NCI-H1105 (cell line): ENCODE measurements around the gene HOTAIR.

Experiments used
- DNase-seq: peaks from one replicate; lab custom pipeline; 2025; lab: John Stamatoyannopoulos, UW

HOTAIR gene

DNA sequence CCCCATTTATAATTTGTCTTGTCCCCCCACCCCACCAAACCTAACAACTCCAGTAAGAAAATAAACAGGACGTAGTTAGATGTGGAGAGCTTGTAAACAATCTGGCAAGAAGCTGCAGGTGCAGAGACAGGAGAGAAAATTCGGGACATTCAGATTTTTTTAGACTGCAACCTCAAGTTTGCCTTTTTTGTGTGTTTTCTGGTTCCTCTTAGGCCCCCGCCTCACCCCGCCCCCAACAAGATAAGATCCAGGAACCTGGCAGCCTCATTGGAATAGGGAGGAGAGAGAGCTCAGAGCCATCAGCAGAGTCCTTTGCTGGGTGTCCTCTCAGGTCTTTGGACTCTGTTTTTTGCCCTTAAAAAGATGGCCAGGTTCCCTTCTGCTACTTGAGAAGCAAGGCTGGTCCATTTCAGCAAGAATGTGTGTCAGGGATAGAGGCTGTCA is 13.1 kb upstream of the HOTAIR start:
- no peak for DNase-seq

DNA sequence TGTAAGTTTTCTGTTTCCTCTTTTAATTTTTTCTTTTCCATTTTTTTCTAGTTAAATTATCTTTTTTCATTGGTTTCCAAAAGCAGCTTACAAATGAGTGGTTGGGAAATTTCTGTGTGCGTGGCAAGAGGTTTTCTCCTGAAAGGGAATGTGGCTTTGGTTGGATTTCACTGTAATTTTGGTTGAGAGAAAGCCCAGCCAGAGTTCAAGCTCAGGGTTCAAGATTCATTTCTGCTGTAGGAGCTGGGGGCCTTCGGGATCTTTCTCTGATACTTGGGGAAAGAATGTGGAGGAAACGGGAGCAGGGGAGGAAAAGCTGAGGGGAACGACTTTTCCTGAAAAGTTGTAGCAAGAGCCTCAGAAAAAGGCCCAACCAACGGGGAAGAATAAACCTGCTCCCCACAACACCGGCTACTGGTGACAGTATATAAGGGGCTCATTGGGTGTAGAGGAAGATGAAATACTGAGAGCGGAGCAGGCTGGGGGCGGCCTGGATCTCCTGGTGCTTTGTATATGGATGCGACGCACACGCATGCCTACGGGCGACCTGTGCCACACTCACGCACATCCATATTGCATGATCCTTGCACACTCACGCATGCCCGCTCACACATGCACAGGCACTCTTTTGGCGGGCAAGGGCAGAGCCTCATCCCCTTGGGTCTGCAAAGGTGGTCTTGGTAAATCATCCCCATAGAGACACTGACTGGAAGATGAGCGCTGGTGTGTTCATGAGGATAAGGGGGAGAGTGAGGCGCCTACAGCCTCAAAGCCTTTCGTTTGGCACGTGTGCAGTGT is 12.1 kb upstream of the HOTAIR start:
- no peak for DNase-seq

DNA sequence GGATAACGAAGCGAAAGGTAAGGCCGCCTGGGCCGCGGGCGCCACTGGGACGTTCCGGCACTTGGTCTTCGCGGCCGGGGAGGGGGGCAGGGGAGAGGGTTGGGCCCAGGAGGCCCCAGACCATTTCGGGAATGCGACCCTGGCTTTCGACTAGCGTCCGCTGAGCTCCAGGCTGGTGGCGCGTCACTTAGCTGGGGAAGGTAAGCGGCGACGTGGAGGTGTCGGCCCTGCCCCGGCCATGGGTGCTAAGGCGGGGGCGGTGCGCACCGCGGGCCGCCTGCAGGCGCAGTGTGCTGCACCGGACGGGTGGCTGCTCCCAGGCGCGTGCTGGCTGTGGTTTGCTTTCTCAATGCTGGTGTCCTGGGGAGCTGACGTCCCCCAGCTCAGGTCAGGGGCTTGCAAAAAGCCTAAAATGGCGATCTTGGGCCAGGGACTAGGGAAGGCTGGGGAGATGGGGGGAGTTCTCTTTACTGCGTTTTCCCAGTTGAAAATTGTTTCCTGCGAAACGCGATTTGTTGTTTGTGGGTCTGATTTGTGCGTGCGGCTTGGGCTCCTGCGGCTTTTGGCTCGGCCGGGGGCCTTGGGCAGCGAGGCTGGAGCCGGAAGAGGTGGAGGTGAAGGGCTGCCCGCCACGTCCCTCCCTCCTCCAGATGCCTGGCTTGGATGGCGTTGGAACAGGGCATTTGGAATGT is 11.4 kb upstream of the HOTAIR start:
- DNase-seq: no peak

DNA sequence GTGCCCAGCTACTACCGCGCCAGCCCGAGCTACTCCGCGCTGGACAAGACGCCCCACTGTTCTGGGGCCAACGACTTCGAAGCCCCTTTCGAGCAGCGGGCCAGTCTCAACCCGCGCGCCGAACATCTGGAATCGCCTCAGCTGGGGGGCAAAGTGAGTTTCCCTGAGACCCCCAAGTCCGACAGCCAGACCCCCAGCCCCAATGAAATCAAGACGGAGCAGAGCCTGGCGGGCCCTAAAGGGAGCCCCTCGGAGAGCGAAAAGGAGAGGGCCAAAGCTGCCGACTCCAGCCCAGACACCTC is 10.9 kb upstream of the HOTAIR start:
- no peak for DNase-seq

DNA sequence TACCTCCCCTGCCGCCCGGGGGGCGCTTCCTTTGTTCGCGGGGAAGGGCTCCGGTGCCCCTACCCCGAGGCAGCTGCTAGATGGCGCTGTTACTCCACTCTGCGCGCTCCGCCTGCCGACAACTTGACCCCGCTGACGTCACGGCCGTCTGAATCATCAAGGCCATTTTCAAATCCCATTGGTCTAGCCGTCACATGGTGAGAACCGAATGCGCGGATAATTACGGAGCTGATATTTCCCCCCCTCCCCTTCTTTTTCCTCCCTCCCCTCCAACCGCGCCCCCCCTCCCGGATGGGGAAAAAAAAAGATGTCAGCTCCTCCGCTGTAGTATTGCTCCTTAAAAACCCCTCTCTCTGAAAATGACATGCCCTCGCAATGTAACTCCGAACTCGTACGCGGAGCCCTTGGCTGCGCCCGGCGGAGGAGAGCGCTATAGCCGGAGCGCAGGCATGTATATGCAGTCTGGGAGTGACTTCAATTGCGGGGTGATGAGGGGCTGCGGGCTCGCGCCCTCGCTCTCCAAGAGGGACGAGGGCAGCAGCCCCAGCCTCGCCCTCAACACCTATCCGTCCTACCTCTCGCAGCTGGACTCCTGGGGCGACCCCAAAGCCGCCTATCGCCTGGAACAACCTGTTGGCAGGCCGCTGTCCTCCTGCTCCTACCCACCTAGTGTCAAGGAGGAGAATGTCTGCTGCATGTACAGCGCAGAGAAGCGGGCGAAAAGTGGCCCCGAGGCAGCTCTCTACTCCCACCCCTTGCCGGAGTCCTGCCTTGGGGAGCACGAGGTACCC is 10.3 kb upstream of the HOTAIR start, which contains the start of gene HOXC10:
Gene HOXC10 (plus strand): TSS at position 246 of the 791 bp plus-strand sequence. CDS start 114 bp downstream, at position 360.
- peak; percentile 87 for DNase-seq

DNA sequence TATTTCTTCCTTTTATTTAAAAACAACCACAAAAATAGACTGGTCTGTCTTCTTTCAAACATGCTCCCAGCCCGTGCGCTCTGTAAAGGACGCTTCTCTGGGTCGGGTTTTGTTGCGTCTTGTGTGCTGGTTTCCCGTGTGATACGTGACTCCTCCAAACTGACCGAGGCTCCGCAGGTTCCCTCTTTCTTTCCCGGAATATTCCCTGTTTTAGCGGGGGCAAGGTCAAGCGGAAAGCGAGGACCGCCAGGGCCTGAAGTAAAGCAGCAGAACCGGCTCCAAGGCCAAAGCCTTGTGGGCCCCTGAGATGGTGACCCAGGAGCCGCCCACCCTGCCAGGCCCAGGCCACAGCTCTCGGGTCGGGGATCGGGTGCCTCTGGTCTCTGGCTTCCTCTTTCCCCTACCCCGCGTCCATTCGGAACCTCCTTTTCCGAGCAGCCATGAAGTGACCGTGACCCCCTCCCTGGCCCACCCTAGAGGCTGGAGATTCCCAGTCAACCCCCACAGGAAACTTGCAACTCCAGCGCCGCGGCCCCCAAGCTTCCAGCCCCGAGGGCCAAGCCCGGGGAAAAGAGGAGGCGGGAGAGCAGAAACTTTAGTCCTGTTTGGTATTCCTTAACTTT is 9.3 kb upstream of the HOTAIR start:
- no peak for DNase-seq

DNA sequence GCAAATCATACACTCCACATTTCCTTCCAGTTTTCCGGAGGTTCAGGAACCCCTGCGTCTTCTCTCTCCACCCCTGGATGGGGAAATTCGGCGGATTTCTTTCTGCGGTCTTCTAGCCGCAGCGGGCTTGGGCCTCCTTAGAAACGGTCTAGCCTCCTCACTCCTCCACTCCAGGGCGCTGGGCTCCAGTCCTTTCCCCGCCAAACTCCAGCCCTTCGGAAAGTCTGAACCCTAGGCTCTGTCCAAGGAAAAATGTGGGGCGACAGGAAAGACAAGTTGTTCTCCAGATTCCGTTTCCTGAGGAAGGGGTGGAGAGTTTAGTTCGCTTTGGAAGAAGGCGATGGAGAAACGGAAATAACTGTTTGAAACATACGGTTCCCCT is 8.8 kb upstream of the HOTAIR start:
- no peak for DNase-seq

DNA sequence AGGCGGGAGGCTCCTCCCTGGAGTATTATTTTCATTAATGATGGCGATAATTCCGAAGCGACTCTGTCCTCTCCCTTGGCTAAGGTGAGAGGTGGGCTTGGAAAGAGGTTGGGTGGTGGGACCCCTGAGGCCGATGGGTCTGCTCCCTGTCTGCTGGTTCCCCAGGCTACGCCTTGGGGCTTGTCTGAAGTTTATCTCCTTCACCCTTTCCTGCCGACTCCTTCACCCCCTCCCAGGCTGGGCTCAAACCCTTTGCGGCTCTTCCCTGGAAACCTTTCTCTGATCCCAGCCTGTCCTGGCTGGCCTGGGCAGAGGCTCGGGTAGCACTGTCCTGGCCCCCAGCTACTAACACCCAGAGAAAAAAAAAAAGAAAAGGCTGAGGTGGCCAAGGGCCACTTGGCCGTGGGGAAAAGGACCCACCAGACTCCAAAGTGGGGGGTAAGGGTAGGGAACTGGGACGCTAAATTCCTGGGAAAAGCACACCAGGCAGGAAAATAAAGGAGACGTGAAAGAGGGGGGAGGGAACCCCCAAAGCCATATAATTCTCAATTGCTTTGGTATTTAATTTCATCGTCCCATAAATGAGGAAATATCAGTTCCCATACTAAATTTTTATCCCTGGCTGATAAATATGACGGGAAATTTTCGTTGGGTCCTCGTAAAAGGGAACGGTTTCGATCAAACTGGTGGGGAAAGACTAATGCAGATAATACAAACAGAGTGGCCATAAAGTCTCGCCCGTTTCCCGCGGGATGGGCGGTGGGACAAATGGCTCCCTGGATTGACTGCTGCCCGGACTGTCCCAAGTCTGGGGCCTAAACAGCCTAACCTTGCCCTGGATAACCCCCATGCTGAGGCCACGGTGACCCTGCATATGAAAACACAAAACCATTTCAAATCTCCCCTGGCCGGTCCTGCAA is 8.2 kb upstream of the HOTAIR start:
- no peak for DNase-seq

DNA sequence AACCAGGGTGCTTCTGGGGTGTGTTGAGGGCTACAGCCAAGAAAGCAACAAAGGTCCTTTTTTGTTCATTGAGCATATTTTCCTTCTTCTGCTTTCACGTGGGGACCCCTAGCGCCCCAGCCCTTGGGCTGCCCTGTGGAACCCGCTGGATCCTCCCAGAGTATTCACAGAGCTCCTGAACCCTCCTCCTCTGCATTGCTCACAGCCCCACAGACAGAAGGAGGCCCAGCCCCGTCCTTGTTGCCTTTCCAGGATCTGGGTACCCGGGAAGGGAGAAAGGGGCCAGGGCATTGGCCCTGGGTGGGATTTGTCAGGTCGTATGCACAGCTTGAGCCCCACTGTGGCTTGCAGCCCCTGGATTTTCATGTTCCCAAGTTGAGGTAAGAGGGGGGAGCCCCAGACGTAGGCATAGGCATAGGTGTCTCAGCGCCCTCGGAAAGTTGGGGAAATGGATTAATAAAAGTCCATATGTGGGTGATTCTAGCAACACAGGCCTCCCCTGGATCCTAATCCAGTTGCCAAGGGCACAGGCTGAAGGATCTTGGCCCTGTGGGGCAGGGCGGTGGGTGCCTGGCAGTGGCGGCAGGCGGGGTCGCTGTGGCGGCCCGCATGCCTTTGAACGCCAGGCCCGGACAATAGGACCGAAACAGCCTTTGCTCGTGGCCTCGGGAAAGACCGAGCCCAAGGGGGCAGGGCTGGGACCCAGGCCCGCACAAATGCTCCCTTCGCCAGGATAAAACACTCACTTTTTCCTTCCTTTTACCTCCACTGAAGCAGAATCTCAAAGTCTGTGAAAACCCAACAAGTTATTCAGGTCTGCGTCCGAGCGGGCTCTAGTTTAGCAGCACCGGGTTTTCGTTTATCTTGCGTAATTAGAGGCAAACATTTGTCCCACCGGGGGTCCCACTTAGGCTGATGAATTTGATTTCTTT is 7.1 kb upstream of the HOTAIR start:
- DNase-seq: no peak

DNA sequence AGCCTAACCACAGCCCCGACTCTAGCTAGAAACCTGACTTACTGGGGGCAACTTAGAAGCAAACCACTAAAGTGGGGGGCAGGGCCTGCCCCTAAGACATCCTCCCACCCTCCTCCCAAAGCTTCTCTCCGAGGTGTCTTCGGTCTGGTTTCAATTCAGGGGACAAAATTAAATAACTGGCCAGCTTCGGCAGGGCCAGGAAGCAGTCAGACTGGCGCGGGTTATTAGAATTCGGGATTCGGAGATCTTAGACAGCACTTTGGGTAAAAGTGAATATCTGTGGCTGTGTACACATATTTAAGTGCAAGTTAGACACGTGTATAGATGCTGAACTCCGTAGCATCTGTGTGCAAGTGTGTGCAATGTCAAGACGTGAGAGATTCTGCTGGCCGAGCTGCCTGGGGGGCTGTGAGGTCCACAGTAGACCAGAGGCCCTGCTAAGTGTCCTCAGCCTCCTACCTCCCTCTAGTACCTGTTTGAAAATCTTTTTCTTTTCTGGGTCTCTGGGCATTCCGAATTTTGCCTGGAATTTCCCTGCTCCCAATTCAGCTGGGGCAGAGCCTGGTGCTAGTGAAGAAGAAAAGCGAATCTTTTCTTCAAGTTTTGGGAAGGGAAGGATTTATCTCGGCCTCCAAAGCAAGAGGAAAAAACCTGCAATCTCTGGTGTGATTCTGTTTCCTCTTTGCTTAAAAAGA is 6.2 kb upstream of the HOTAIR start:
- no peak for DNase-seq

DNA sequence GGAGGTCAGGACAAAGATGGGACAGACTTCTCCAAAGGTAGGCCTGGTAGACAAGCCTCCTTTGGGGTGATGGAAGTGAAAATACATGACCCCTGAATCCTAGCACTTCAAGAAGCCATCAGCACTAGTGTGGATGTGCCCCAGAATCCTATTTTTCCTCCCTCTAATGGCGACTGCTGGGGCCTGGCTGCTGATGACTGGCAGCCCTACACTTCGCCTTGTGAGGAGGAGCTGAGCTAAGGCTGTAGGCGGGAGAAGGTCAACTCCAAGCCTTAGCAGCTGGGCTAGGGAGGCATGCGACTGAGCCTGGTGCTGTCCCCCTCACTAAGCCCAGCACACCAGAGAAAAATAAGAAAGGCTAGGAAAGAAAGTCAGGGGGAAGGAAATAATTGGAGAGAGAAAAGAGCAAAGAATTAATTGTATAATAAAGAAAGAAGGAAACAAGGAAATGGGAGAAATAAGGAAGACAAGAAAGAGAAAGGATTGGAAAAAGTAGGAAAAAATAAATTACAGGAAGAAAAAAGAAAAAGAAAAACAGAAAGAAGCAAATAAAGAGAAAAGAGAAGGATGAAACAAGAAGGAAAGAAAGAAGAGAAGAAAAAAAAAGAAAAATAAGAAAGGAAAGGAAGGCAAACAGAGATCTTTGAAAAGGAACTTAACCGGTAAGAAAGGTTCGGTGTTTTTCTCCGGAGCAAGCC is 5.5 kb upstream of the HOTAIR start:
- DNase-seq: no peak

DNA sequence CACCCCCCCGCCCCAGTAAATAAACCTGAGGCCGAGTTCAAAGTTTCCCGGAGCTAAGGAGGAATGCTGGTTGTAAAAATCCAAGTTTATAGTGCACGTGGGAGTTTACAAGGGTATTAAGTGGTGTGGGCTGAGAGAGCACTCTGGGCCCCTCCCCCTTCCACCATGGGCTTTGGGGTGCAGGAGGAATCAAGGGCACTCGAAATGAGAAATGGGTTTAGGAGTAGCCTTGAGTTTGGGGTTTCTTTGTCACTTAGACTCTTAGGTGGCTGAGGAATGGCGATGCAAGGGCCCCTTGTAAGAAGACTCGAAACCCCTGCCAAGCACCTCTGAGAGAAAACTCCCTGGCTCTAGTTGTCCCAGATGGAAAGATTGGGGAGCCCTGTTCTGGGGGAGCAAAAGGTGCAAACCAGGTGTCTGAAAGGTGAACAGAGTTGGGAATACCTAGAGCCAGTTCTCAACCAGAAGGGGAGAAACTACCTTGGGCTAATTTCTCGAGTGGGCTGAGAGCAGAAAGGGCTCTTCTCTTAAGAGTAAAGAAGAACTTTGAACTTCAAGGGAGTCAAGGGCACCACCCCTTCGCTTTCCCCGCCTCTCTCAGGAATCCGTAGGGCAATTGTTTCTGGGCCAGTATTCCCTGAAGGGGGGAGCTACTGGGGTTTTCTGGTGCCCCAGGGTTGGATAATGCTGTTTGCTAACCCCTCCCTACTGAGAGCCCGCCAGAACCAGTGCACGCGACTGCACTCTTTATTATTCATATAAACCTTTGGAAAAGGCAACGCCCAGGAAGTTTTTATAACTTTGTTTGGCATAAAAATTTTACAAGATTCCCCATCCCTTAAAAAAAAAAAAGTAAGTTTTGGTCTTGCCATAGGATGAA is 4.0 kb upstream of the HOTAIR start:
- no peak for DNase-seq

DNA sequence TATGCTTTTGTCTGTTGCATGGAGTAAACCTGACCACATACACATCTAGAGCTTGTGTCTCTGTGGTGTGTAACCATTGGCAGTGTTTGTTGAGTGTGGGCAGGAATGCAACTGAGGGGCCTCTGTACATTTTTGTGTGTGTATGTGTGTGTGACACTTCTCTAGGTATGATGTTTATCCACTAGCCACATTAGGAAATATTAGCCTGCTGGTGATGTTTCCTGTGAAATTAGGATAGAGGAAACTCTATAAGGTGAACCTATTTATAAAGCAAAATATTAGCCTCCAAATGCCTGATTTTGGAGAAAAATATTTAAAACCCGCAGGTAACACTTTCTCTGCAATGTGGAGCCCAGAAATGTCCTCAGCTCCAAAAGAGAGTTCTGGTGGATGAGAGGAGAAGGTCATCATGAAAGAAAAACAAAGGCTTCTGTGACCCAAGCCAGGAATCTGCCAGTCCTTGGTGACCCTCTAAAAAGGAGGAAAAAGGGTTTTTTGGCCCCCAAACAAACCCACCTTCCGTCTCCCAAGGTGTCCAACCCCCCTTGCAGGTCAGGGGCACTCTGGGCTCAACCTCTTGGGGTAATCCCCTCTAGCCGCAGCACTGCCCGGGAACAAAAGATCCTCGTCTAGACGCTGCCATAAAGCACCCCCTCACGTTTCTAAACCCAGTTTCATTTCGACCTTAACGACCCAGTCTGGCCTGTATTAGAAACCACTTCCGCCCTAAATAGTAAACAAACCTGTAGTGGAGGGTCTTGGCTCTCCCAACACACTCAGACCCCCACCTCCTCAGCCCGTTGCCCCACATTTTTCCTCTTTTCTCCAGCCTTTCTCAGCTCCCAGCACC is 3.1 kb upstream of the HOTAIR start:
- DNase-seq: no peak

DNA sequence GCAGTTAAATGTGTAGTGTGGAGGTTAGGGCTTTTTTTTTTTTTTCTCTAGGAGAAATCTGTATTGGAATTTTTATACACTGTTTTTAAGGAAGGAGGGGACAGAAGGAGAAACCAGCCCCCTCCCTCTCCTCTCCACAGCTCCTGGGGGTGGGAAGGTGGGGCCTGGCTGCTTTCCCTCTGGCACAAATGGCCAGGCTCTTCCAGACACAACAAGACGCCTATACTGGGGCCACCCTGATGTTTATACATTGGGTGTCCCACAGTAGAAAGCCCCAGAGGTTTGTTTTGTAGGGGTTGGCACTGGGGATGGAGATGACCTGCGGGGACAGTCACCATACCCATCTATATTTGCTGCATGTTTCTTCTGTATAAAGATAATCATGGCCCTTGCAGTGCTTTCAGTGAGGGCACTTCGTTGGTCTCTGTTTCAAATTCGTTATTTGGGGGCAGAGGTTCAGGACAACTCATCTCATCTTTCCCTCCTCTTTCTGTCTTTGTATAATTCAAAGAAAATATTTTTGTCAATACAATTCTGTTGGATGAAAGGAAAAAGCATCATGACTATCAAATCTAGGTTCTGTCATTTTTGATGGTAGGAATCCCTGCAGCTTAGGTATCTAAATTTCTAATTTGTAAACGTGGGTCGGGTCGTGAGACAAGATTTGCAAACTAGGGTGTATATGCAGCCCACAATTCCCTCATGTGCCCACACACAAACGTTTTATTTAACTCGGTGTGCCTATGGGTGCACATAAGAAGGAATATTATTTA is 2.3 kb upstream of the HOTAIR start:
- no peak for DNase-seq

DNA sequence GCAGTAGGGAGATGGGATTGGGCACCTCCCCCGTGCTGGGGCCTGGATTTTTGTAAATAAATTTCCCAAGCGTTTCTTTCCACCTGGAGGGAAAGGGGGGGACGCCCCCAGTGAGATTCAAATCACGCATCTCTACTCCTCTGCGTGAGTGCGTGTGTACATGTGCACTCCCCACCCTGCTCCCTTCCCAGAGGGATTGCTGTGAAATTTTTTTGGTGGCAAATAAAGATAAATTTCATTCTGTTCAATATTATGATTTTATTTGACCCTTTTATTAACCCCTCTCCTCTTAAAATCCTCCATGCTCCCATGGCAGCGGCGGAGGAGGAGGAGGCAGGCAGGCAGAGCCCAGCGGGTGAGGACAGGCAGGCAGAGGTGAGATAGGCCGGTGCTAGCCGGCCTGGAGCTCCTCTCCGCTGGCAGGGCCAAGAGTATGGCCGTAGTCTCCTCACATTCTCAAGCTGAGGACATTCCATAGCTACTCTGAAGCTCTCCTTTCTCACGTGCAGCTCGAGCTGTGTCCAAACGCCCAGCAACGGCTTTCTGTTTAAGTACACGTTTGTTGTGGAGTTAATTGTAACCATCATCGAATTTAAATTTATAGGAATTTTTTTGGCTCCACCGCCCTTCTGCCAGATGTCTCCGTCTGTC is 1.5 kb upstream of the HOTAIR start:
- no peak for DNase-seq
